Amniotic epithelial cell (primary cell): ENCODE data around the gene SEMA4G.
A peak's percentile ranks its signal among the peaks of the same experiment; 100 is the strongest.
"Not testable (repeated sequence)": the region's sequence is repeated elsewhere in the genome, so short reads cannot be mapped to it uniquely, and the experiment has no call there.

Source experiments
- DNase-seq: peaks from one replicate; pipeline ENCODE4 v3.0.0-alpha.2; 2010; ENCODE audit warnings: low read depth

The SEMA4G gene

GRCh38 chr10:100970914-100971811 is 1.9 kb downstream of the SEMA4G start:
- no peak for DNase-seq

- DNase-seq = no peak
Observed at GRCh38 chr10:100972115-100972903, 3.0 kb downstream of the SEMA4G start.

- no peak for DNase-seq
Observed at GRCh38 chr10:100972904-100973535, 3.7 kb downstream of the SEMA4G start.

GRCh38 chr10:100975397-100975796 is 6.1 kb downstream of the SEMA4G start:
- not testable (repeated sequence) for DNase-seq

GRCh38 chr10:100976906-100977305 is 7.6 kb downstream of the SEMA4G start:
- DNase-seq = no peak

GRCh38 chr10:100977436-100977835 is 8.1 kb downstream of the SEMA4G start:
- no peak for DNase-seq

- no peak for DNase-seq
Observed at GRCh38 chr10:100978121-100978900, 9.0 kb downstream of the SEMA4G start.

GRCh38 chr10:100978901-100979195 is 9.5 kb downstream of the SEMA4G start:
- DNase-seq = no peak

GRCh38 chr10:100979791-100980272 is 10.5 kb downstream of the SEMA4G start:
- no peak for DNase-seq

- DNase-seq = no peak
Observed at GRCh38 chr10:100980311-100980710, 11.0 kb downstream of the SEMA4G start.

- DNase-seq = no peak
Observed at GRCh38 chr10:100980711-100981110, 11.4 kb downstream of the SEMA4G start.

- DNase-seq = no peak
Observed at GRCh38 chr10:100981178-100981772, 12.0 kb downstream of the SEMA4G start.

- no peak for DNase-seq
Observed at GRCh38 chr10:100982916-100983830, 13.9 kb downstream of the SEMA4G start.

- no peak for DNase-seq
Observed at GRCh38 chr10:100983868-100984671, 14.8 kb downstream of the SEMA4G start.

GRCh38 chr10:100984672-100985177 is 15.4 kb downstream of the SEMA4G start:
- DNase-seq = no peak

- no peak for DNase-seq
Observed at GRCh38 chr10:100985336-100985735, 16.0 kb downstream of the SEMA4G start.

GRCh38 chr10:100986623-100986951 is 17.3 kb downstream of the SEMA4G start:
- no peak for DNase-seq

GRCh38 chr10:100986952-100987684 is 17.8 kb downstream of the SEMA4G start, which contains the start of the genes MRPL43 and TWNK:
TSS of gene MRPL43 (minus strand) at chr10:100987497. CDS start at chr10:100987443, 54 bp downstream.
TSS of gene TWNK (plus strand) at chr10:100987543. CDS start at chr10:100988211, 668 bp downstream.
- peak; percentile 58 for DNase-seq

- no peak for DNase-seq
Observed at GRCh38 chr10:100987685-100988049, 18.4 kb downstream of the SEMA4G start.
